Activated gamma-delta T cell (primary cell): ENCODE data around the gene LNPK.
"Not testable (repeated sequence)": the region's sequence is repeated elsewhere in the genome, so short reads cannot be mapped to it uniquely, and the experiment has no call there.

ENCODE experiments used
- DNase-seq: peaks from one replicate; lab custom pipeline; 2025; lab: John Stamatoyannopoulos, UW

Gene LNPK

GRCh38 chr2:175973373-175973772, 28.7 kb downstream of the LNPK start:
- DNase-seq: no peak

- no peak for DNase-seq
Observed at GRCh38 chr2:175966839-175967238, 35.2 kb downstream of the LNPK start.

- no peak for DNase-seq
Observed at GRCh38 chr2:175965773-175966172, 36.3 kb downstream of the LNPK start.

GRCh38 chr2:175964195-175964594, 37.9 kb downstream of the LNPK start:
- no peak for DNase-seq

GRCh38 chr2:175963171-175963570, 38.9 kb downstream of the LNPK start:
- DNase-seq: not testable (repeated sequence)

- no peak for DNase-seq
Observed at GRCh38 chr2:175957845-175958244, 44.2 kb downstream of the LNPK start.

- no peak for DNase-seq
Observed at GRCh38 chr2:175955136-175955535, 46.9 kb downstream of the LNPK start.

GRCh38 chr2:175950512-175950911, 51.6 kb downstream of the LNPK start:
- no peak for DNase-seq

- DNase-seq: no peak
Observed at GRCh38 chr2:175948191-175948590, 53.9 kb downstream of the LNPK start.

GRCh38 chr2:175947073-175947472, 55.0 kb downstream of the LNPK start:
- no peak for DNase-seq

- DNase-seq: no peak
Observed at GRCh38 chr2:175941699-175942098, 60.4 kb downstream of the LNPK start.

- DNase-seq: no peak
Observed at GRCh38 chr2:175937216-175937615, 64.9 kb downstream of the LNPK start.

GRCh38 chr2:175935289-175936181, 66.5 kb downstream of the LNPK start:
- no peak for DNase-seq

- no peak for DNase-seq
Observed at GRCh38 chr2:175932675-175933074, 69.4 kb downstream of the LNPK start.

- no peak for DNase-seq
Observed at GRCh38 chr2:175931805-175932204, 70.3 kb downstream of the LNPK start.

GRCh38 chr2:175930504-175930903, 71.6 kb downstream of the LNPK start:
- no peak for DNase-seq

GRCh38 chr2:175929850-175930249, 72.2 kb downstream of the LNPK start:
- DNase-seq: no peak

GRCh38 chr2:175926272-175926671, 75.8 kb downstream of the LNPK start:
- no peak for DNase-seq

GRCh38 chr2:175922160-175922559, 79.9 kb downstream of the LNPK start:
- DNase-seq: no peak

GRCh38 chr2:175918935-175919334, 83.1 kb downstream of the LNPK start:
- no peak for DNase-seq

GRCh38 chr2:175914846-175915245, 87.2 kb downstream of the LNPK start:
- no peak for DNase-seq

GRCh38 chr2:175913849-175914743, 88.0 kb downstream of the LNPK start:
- not testable (repeated sequence) for DNase-seq

GRCh38 chr2:175913267-175913666, 88.8 kb downstream of the LNPK start:
- not testable (repeated sequence) for DNase-seq
